ENCODE results near the gene RELCH. TPM values are rescaled to one million over a fixed set of nuclear protein-coding genes. Genes with fewer than 3 reads are reported as not detected.

RELCH gene
- polyA plus RNA-seq, 2 of the 4 experiments (the other 2 are of a cell fraction), result 13.5 to 17.5 TPM

DNA sequence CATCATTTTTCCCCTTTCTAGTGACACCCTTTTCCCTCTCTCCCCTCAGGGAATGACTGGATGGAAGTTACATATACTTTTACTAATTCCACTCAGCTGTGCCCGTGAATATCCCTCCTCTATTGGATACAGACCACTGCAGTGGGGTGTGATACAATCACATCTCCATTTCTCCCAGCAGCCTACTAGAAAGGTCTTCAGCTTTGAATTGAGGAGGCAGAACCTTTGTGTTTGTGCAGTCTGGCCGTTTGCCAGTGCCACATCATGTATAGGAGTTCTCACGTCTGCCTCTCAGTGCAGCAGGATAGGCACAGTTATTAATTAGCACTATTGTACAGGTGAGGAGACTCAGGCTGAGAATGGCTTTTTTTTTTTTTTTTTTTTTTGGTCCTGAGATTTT is 154.4 kb downstream of the RELCH start (continued):
- TF ChIP-seq HOXB13 (CRISPR knock-in tag; IDR thresholded peaks at IDR 0.05; ENCODE audit: low read depth), result no peak
- TF ChIP-seq PHF8 (IDR thresholded peaks at IDR 0.05; ENCODE audit: borderline replicate concordance, low read depth), result no peak
- TF ChIP-seq POLR2AphosphoS2 (conservative IDR thresholded peaks at IDR 0.05; ENCODE audit: low read length), result no peak
- TF ChIP-seq SMC3 (IDR thresholded peaks at IDR 0.05), result no peak
- no peak for TF ChIP-seq TFCP2L1 (CRISPR knock-in tag; IDR thresholded peaks at IDR 0.05)

DNA sequence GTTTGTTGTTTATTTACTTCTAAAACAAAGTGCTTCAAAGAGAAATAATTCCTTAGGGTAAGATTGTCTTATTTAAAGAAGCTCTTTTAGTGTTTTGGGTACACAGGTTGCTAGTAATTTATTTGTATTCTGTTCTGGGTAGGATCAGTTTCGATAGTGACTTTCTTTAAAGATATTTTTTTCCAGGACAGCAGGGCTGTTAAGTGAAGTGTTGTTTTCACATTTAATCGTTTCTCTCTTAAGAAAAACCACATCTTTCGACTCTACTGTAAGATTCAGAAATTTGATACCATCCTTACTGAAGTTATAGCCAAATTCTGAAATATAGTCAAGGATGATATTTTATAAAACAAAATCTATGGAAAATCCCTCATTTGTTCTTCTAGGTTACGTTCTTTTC is 155.8 kb downstream of the RELCH start:
- H3K9me3 ChIP-seq, result no peaks in the 10 kb centered on the region
- ChIA-PET CTCF (interaction anchor here (1.2 kb wide), 1 partner anchor 83 kb away, joined by 3 read pairs; no protein-coding TSS in a partner anchor), POLR2A (no interaction called here)
- TF ChIP-seq ZFP36 (IDR thresholded peaks at IDR 0.05; ENCODE audit: borderline replicate concordance, partially characterized antibody) (no peak), HOXA7 (CRISPR knock-in tag; IDR thresholded peaks at IDR 0.05) (no peak), FOSL2 (IDR thresholded peaks at IDR 0.05) (no peak), FOSL2 (CRISPR knock-in tag; IDR thresholded peaks at IDR 0.05) (no peak)
- TF ChIP-seq, protein P1, sequence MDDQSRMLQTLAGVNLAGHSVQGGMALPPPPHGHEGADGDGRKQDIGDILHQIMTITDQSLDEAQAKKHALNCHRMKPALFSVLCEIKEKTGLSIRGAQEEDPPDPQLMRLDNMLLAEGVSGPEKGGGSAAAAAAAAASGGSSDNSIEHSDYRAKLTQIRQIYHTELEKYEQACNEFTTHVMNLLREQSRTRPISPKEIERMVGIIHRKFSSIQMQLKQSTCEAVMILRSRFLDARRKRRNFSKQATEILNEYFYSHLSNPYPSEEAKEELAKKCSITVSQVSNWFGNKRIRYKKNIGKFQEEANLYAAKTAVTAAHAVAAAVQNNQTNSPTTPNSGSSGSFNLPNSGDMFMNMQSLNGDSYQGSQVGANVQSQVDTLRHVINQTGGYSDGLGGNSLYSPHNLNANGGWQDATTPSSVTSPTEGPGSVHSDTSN (IDR thresholded peaks at IDR 0.05), result no peak
- 88% methylated on average over 4 of the region's 4 CpGs for WGBS (ENCODE audit: missing lambda C conversion rate)
- H3K4me2 ChIP-seq, result no peak overlapping the region
- ATAC-seq (no peak), FAIRE-seq (no peak), DNase-seq (ENCODE audit: low read depth in 1 of 2, low spot score in 1 of 2) (no peak)
- no peak overlapping the region for H3K4me3 ChIP-seq
- H3K4me1 ChIP-seq, result peaks cover 17% of the 10 kb centered on the region
- H3K27ac ChIP-seq, result no peak overlapping the region

DNA sequence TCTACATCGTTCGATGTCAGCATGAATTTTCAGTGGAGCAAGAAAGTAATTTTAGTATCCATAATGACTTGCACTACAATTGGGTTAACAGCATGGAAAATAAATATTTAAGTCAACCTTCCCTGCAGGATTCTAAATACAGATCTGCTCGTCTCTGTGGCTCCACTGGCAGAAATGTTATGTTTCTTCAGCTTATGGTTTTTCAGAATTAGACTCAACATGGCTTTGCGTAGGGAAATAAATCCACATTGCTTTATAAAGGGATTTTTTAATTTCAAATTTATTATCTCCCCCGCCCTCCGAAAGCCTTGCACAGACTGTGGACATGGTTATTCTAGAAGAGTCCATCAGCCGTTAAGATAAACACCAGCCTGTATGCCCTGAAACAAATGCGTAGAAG is 156.3 kb downstream of the RELCH start:
- Histone ChIP-seq H3K4me2 (no peak overlapping the region), H3K9me3 (no peaks in the 10 kb centered on the region), H3K4me3 (no peak overlapping the region), H3K4me1 (peaks cover 17% of the 10 kb centered on the region), H3K27ac (no peak overlapping the region)
- ChIA-PET POLR2A (no interaction called here), CTCF (interaction anchor here (1.2 kb wide), 1 partner anchor 83 kb away, joined by 3 read pairs; no protein-coding TSS in a partner anchor)
- DNase-seq (ENCODE audit: low read depth in 1 of 2, low spot score in 1 of 2) (no peak), ATAC-seq (no peak), FAIRE-seq (no peak)
- TF ChIP-seq HOXB13 (CRISPR knock-in tag; IDR thresholded peaks at IDR 0.05; ENCODE audit: low read depth) (no peak), TP53 (CRISPR knock-in tag; IDR thresholded peaks at IDR 0.05) (no peak), FOSL2 (IDR thresholded peaks at IDR 0.05) (no peak), FOSL2 (CRISPR knock-in tag; IDR thresholded peaks at IDR 0.05) (no peak), CBX8 (IDR thresholded peaks at IDR 0.05) (no peak), RNF2 (IDR thresholded peaks at IDR 0.05; ENCODE audit: borderline replicate concordance, low read depth) (no peak), HDAC2 (IDR thresholded peaks at IDR 0.05) (no peak), BHLHE40 (IDR thresholded peaks at IDR 0.05; ENCODE audit: low read depth, low read length) (no peak), KDM5A (IDR thresholded peaks at IDR 0.05) (no peak), HOXA7 (CRISPR knock-in tag; IDR thresholded peaks at IDR 0.05) (no peak), NFE2L2 (conservative IDR thresholded peaks at IDR 0.05; ENCODE audit: low read length) (no peak), ZC3H11A (IDR thresholded peaks at IDR 0.05) (no peak), CHD4 (IDR thresholded peaks at IDR 0.05; ENCODE audit: borderline replicate concordance) (no peak), POLR2A (IDR thresholded peaks at IDR 0.05; ENCODE audit: low read length) (no peak)
- TF ChIP-seq, protein P2, sequence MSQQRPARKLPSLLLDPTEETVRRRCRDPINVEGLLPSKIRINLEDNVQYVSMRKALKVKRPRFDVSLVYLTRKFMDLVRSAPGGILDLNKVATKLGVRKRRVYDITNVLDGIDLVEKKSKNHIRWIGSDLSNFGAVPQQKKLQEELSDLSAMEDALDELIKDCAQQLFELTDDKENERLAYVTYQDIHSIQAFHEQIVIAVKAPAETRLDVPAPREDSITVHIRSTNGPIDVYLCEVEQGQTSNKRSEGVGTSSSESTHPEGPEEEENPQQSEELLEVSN (IDR thresholded peaks at IDR 0.05; ENCODE audit: borderline replicate concordance, low read depth), result no peak
- TF ChIP-seq, protein P3, sequence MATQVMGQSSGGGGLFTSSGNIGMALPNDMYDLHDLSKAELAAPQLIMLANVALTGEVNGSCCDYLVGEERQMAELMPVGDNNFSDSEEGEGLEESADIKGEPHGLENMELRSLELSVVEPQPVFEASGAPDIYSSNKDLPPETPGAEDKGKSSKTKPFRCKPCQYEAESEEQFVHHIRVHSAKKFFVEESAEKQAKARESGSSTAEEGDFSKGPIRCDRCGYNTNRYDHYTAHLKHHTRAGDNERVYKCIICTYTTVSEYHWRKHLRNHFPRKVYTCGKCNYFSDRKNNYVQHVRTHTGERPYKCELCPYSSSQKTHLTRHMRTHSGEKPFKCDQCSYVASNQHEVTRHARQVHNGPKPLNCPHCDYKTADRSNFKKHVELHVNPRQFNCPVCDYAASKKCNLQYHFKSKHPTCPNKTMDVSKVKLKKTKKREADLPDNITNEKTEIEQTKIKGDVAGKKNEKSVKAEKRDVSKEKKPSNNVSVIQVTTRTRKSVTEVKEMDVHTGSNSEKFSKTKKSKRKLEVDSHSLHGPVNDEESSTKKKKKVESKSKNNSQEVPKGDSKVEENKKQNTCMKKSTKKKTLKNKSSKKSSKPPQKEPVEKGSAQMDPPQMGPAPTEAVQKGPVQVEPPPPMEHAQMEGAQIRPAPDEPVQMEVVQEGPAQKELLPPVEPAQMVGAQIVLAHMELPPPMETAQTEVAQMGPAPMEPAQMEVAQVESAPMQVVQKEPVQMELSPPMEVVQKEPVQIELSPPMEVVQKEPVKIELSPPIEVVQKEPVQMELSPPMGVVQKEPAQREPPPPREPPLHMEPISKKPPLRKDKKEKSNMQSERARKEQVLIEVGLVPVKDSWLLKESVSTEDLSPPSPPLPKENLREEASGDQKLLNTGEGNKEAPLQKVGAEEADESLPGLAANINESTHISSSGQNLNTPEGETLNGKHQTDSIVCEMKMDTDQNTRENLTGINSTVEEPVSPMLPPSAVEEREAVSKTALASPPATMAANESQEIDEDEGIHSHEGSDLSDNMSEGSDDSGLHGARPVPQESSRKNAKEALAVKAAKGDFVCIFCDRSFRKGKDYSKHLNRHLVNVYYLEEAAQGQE (IDR thresholded peaks at IDR 0.05), result no peak
- WGBS (ENCODE audit: missing lambda C conversion rate), result 96% methylated on average over 8 of the region's 8 CpGs

Data from A549 (cell line).